HepG2 (cell line): Measurements from ENCODE around the gene LIPC. TPM values are rescaled to one million over a fixed set of nuclear protein-coding genes. Genes with fewer than 3 reads are reported as not detected.

Source experiments
- ASH2L ChIP-seq: fragments of 300-600, 200-600 bp; sonication (generic); IDR thresholded peaks from 2 replicates; pipeline ENCODE4 v1.7.0; 2017; ENCODE audit warnings: low read depth, mild to moderate bottlenecking, moderate library complexity, mixed read lengths, low read length; ENCODE audit not compliant: insufficient read length
- BCL6 ChIP-seq: IDR thresholded peaks from 2 replicates; pipeline ENCODE4 v1.6.1; 2016; ENCODE audit warnings: missing genetic modification reagents, missing compliant biosample characterization
- CENPT ChIP-seq: sonication (generic); formaldehyde crosslinking; IDR thresholded peaks from 2 replicates; pipeline ENCODE4 v1.8.0; 2022; ENCODE audit warnings: low read depth, mild to moderate bottlenecking, moderate library complexity, missing genetic modification reagents
- ELF1 ChIP-seq: sonication (generic); formaldehyde crosslinking; IDR thresholded peaks from 2 replicates; pipeline ENCODE4 v1.4.0; 2020; ENCODE audit warnings: missing genetic modification reagents
- HCFC1 ChIP-seq: fragments of 150-350 bp; IDR thresholded peaks from 2 replicates; pipeline ENCODE4 v1.6.1; 2014; ENCODE audit warnings: low read depth, low read length
- HES4 ChIP-seq: sonication (generic); formaldehyde crosslinking; IDR thresholded peaks from 2 replicates; pipeline ENCODE4 v1.9.0; 2021; ENCODE audit warnings: mild to moderate bottlenecking, missing genetic modification reagents, borderline replicate concordance
- HOXA3 ChIP-seq: sonication (generic); formaldehyde crosslinking; IDR thresholded peaks from 2 replicates; pipeline ENCODE4 v1.5.0; 2020; ENCODE audit warnings: missing genetic modification reagents
- KDM1A ChIP-seq: IDR thresholded peaks from 2 replicates; pipeline ENCODE4 v1.6.1; 2016; ENCODE audit warnings: missing compliant biosample characterization
- MED1 ChIP-seq: sonication (generic); formaldehyde crosslinking; IDR thresholded peaks from 2 replicates; pipeline ENCODE4 v1.4.0; 2020; ENCODE audit warnings: missing genetic modification reagents
- NCOA2 ChIP-seq: sonication (generic); formaldehyde crosslinking; IDR thresholded peaks from 2 replicates; pipeline ENCODE4 v1.8.0; 2022; ENCODE audit warnings: inconsistent platforms
- NFATC3 ChIP-seq: sonication (generic); formaldehyde crosslinking; IDR thresholded peaks from 2 replicates; pipeline ENCODE4 v1.5.1; 2020; ENCODE audit warnings: mild to moderate bottlenecking, missing genetic modification reagents
- PLSCR1 ChIP-seq: sonication (generic); formaldehyde crosslinking; IDR thresholded peaks from 2 replicates; pipeline ENCODE4 v1.5.0; 2020; ENCODE audit warnings: missing genetic modification reagents, mild to moderate bottlenecking, borderline replicate concordance
- SAP130 ChIP-seq: IDR thresholded peaks from 2 replicates; pipeline ENCODE4 v1.6.1; 2016; ENCODE audit warnings: low read depth
- SPEN ChIP-seq: sonication (generic); formaldehyde crosslinking; IDR thresholded peaks from 2 replicates; pipeline ENCODE4 v1.5.1; 2020; ENCODE audit warnings: low read depth, mild to moderate bottlenecking, missing genetic modification reagents
- TFE3 ChIP-seq: IDR thresholded peaks from 2 replicates; pipeline ENCODE4 v1.6.1; 2016
- THAP11 ChIP-seq: IDR thresholded peaks from 2 replicates; pipeline ENCODE4 v1.6.1; 2016; ENCODE audit warnings: missing biosample characterization, missing genetic modification reagents
- ZFP82 ChIP-seq: sonication (generic); formaldehyde crosslinking; IDR thresholded peaks from 2 replicates; pipeline ENCODE4 v1.5.1; 2020; ENCODE audit warnings: mild to moderate bottlenecking, missing genetic modification reagents, borderline replicate concordance
- ZNF549 ChIP-seq: sonication (generic); formaldehyde crosslinking; IDR thresholded peaks from 2 replicates; pipeline ENCODE4 v1.5.0; 2020; ENCODE audit warnings: missing genetic modification reagents
- ZNF782 ChIP-seq: sonication (generic); formaldehyde crosslinking; IDR thresholded peaks from 2 replicates; pipeline ENCODE4 v1.4.0; 2020; ENCODE audit warnings: missing genetic modification reagents, mild to moderate bottlenecking, borderline replicate concordance
- polyA plus RNA-seq, 8 experiments: library from polyadenylated mRNA; depleted of rRNA in 3 of 8; stranded (reverse) in 7 of 8; unstranded in 1 of 8; fragments of >200 nt; fragmentation: Illumina TruSeq in 4 of 8; extraction: Trizol in 4 of 8; gene quantifications; 2 replicates each; pipeline versions ENCODE4 v1.2.1 to v1.2.3, GENCODE V29; 2011 to 2016; ENCODE audit warnings: low read depth in 4 of 8, missing spikeins in 1 of 8, mixed read lengths in 1 of 8; ENCODE audit not compliant: insufficient read depth in 1 of 8
- total RNA-seq, 5 experiments: library from RNA; depleted of rRNA; stranded (reverse); fragments of >200 nt; fragmentation: Illumina TruSeq; extraction: Trizol; gene quantifications; 2 replicates each; pipeline ENCODE4 v1.2.3, GENCODE V29; 2016; ENCODE audit warnings: low read depth in 1 of 5
- TF ChIP-seq, protein P1 (sequence below): sonication (generic); formaldehyde crosslinking; IDR thresholded peaks from 2 replicates; pipeline ENCODE4 v1.4.0; 2020; ENCODE audit warnings: mild to moderate bottlenecking, missing genetic modification reagents

LIPC gene
- total and polyA plus RNA-seq, 2 of the 13 experiments (the other 11 are each of a cell fraction or from before 2014, with no cell fraction given), result 26.0 to 38.0 TPM

GRCh38 chr15:58469432-58470353 is 37.9 kb downstream of the LIPC start (continued):
- TF ChIP-seq HES4 (CRISPR knock-in tag) (no peak), NFATC3 (no peak), HCFC1 (no peak), KDM1A (no peak), CENPT (CRISPR knock-in tag) (no peak), ZNF549 (CRISPR knock-in tag) (no peak), MED1 (CRISPR knock-in tag) (peak; percentile 28; the same call in 1 of the 2 replicates), ZNF782 (CRISPR knock-in tag) (no peak), HOXA3 (CRISPR knock-in tag) (0 out of 2 replicates have a peak, but pooled peaks have one; percentile 39), ZFP82 (CRISPR knock-in tag) (no peak), PLSCR1 (CRISPR knock-in tag) (no peak), ASH2L (no peak), SPEN (no peak), TFE3 (CRISPR knock-in tag) (0 out of 2 replicates have a peak, but pooled peaks have one; percentile 27), SAP130 (CRISPR knock-in tag) (peak; percentile 60), BCL6 (CRISPR knock-in tag) (0 out of 2 replicates have a peak, but pooled peaks have one; percentile 45), THAP11 (no peak), ELF1 (CRISPR knock-in tag) (no peak), NCOA2 (CRISPR knock-in tag) (peak; percentile 44; the same call in 1 of the 2 replicates)
- TF ChIP-seq, protein P1, sequence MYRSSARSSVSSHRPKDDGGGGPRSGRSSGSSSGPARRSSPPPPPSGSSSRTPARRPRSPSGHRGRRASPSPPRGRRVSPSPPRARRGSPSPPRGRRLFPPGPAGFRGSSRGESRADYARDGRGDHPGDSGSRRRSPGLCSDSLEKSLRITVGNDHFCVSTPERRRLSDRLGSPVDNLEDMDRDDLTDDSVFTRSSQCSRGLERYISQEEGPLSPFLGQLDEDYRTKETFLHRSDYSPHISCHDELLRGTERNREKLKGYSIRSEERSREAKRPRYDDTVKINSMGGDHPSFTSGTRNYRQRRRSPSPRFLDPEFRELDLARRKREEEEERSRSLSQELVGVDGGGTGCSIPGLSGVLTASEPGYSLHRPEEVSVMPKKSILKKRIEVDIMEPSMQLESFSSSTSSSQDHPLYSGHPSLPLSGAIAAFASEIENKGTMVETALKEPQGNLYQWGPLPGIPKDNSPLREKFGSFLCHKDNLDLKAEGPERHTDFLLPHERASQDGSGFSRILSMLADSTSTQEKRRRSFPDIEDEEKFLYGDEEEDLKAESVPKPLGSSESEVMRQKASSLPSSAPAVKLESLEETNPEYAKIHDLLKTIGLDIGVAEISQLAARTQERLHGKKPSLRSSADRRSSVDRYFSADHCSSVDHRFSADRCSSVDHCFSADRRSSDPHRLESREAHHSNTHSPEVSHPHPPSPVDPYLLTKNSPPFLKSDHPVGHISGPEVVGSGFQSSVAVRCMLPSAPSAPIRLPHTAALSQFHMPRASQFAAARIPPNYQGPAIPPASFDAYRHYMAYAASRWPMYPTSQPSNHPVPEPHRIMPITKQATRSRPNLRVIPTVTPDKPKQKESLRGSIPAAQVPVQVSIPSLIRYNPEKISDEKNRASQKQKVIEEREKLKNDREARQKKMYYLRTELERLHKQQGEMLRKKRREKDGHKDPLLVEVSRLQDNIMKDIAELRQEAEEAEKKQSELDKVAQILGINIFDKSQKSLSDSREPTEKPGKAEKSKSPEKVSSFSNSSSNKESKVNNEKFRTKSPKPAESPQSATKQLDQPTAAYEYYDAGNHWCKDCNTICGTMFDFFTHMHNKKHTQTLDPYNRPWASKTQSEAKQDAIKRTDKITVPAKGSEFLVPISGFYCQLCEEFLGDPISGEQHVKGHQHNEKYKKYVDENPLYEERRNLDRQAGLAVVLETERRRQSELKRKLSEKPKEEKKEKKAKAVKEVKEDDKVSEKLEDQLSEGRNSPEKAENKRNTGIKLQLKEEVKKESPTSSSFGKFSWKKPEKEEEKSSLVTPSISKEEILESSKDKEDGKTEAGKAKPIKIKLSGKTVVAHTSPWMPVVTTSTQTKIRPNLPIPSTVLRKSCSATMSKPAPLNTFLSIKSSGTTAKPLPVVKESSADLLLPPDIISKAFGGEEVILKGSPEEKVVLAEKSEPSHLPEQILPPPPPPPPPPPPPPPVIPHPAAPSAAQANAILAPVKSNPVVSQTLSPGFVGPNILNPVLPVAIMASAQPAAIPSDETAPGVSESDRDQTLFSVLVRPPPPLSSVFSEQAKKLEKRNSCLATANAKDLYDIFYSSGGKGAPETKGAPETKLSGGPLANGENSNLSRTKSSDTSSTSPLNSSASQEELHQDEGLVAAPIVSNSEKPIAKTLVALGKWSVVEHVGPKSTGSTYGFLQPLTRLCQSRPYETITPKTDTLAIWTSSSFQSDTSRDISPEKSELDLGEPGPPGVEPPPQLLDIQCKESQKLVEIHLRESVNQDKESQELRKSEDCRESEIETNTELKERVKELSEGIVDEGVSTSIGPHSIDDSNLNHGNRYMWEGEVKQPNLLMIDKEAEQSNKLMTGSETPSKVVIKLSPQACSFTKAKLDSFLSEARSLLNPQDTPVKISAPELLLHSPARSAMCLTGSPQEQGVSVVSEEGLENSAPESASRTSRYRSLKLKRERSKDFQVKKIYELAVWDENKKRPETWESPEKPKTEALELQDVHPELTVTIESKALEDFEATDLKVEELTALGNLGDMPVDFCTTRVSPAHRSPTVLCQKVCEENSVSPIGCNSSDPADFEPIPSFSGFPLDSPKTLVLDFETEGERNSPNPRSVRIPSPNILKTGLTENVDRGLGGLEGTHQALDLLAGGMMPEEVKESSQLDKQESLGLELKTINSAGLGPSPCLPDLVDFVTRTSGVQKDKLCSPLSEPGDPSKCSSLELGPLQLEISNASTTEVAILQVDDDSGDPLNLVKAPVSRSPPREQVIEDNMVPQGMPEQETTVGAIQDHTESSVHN (CRISPR knock-in tag), result no peak
